OCI-LY1 (cell line): Measurements from ENCODE around the gene LAMA3.

Experiments used
- EZH2 ChIP-seq: fragments of 200-600 bp; sonication (generic), shearing (Covaris generic); IDR thresholded peaks from 2 replicates; pipeline ENCODE4 v1.8.0; 2017; ENCODE audit warnings: borderline replicate concordance, mixed run types, mild to moderate bottlenecking, antibody characterized with exemption, low read length, moderate library complexity, mixed read lengths
- TF ChIP-seq, protein P1 (sequence below): fragments of 200-600 bp; sonication (generic), shearing (Covaris generic); IDR thresholded peaks from 2 replicates; pipeline ENCODE4 v1.5.1; 2017; ENCODE audit warnings: mild to moderate bottlenecking, antibody characterized with exemption, low read length, moderate library complexity, mixed read lengths

DNA sequence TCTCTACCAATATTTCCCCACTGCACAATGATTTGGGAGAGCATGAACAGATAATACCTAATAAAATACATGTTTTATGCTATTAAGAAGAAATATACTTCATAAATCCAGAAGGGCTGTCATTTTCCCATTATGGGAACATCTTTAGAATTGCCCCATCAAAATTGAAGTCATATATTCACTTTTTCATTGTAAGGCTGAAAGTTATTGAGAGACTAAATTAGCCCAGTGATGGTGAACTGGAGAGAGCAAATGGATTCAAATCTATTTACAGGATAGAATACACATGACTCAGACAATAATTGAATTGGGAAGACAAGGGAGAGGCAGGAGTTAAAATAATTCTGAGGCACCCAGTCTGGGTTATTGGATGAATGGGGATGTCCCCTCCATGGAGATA is 245.6 kb downstream of the LAMA3 start:
- TF ChIP-seq, protein P1, sequence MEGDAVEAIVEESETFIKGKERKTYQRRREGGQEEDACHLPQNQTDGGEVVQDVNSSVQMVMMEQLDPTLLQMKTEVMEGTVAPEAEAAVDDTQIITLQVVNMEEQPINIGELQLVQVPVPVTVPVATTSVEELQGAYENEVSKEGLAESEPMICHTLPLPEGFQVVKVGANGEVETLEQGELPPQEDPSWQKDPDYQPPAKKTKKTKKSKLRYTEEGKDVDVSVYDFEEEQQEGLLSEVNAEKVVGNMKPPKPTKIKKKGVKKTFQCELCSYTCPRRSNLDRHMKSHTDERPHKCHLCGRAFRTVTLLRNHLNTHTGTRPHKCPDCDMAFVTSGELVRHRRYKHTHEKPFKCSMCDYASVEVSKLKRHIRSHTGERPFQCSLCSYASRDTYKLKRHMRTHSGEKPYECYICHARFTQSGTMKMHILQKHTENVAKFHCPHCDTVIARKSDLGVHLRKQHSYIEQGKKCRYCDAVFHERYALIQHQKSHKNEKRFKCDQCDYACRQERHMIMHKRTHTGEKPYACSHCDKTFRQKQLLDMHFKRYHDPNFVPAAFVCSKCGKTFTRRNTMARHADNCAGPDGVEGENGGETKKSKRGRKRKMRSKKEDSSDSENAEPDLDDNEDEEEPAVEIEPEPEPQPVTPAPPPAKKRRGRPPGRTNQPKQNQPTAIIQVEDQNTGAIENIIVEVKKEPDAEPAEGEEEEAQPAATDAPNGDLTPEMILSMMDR, result no peak
- no peak for TF ChIP-seq EZH2
